NCI-H345 treated with DMSO at 0.1 percent for 48 hours (cell line): ENCODE data around the gene NECAP2.
"Not testable (repeated sequence)": the region's sequence is repeated elsewhere in the genome, so short reads cannot be mapped to it uniquely, and the experiment has no call there.

Source experiments
- DNase-seq: peaks from one replicate; lab custom pipeline; 2025; ENCODE audit not compliant: unreplicated experiment; lab: John Stamatoyannopoulos, UW

The NECAP2 gene

DNA sequence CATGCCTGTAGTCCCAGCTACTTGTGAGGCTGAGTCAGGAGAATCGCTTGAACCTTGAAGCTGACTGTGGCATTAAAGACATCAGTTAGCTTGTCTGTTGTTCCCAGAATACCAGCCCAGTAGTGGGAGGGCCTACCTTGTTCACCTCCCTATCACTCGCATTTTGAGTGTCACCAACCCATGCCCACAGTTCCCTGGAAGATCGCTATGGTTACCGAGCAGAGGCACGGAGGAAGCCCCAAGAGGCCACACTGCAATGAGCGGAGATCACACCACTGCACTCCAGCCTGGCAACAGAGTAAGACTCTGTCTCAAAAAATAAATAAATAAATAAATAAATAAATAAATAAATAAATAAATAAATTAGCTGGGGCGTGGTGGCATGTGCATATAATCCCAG lies 52.4 kb downstream of the NECAP2 start:
- DNase-seq: not testable (repeated sequence)

DNA sequence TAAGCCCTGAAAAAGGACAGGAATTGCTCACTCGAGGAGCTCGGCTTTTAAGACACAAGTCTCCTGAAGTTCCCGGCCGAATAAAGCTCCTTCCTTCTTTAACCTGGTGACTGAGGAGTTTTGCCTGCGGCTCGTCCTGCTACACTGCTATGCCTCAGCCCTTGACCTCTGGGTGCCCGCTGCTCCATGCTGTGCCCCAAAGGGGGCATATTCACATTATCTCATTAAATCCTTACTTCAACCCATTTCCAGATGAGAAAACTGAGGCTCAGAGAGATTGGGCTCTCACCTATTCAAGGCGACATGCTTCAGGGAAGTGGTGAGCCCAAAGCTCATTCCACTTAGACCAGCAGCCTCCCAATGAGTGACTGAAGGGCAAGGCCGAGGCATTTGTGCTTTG lies 53.2 kb downstream of the NECAP2 start:
- DNase-seq: not testable (repeated sequence)

DNA sequence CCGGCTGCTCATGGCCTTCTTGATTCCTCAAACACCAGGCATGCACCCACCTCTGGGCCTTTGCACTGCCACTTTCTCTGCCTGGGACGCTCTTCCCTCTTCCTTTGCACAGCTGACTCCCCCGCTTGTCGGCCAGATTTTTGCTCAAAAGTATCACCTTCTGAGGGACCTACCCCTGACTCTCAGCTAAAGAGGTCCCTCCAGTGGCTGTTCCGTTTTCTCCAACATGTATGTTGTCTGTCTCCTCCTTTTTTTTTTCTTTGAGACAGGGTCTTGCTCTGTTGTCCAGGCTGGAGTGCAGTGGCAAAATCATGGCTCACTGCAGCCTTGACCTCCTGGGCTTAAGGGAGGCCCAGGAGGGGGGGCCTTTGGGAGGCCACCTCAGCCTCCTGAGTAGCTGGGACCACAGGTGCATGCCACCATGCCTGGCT lies 57.0 kb downstream of the NECAP2 start:
- not testable (repeated sequence) for DNase-seq

DNA sequence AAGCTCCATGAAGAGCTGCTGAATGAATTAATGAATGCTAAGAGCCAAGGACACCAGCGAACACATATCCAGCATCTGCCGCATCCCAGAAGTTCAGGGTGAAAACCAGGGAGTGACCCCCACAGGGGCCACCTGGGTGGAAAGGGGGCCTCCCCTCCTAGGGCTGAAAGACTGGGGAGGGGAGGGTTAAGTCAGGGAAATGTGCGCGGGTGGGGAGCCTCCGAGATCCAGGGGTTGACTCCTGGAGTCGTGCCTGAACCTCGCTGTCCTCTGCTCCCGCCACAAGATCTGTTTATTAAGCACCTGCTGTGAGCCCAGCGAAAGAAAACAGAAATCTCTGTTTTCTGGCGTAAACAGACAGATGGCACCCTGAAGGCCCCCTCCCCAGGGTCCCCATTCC lies 57.5 kb downstream of the NECAP2 start:
- not testable (repeated sequence) for DNase-seq

DNA sequence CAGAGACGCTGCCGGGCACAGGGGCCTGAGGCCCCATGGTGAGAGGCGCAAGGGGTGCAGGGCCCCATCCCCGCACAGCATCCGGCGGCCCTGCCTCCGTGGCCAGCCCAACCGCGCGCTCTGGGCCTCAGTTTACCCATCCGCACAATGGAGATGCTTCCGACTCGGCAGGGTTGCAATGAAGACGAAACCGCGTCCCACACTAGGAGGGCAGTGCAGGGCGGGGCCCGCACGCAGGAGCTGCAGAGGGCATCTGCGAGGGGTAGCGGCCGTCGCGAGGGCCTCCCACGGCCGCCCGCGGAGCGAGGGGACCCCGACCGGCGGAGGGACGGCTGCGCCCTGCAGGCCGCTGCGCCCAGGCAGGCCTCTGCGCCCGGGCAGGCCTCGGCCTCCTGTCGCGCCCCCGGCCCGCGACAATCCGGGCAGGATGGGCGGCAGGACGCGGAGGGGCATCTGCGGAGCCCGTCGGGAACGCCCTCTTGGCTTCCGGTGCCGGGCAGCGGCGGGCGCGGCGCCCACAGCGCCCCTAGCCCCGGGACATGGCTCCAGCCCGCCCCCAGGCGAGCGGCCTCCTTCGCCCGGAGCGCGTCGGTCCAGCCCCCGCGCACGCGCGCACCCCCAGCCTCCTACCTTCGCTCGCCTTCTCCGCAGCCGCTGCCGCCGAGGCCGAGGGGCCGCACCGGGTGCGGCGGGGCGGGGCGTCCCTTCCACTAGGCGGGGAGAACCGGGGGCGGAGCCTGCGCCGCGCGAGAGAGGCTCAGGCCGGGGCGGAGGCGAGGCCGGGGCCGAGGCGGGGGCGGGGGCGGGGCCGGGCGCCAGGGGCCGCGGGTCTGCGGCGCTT lies 58.3 kb downstream of the NECAP2 start:
- DNase-seq: peak; percentile 67

DNA sequence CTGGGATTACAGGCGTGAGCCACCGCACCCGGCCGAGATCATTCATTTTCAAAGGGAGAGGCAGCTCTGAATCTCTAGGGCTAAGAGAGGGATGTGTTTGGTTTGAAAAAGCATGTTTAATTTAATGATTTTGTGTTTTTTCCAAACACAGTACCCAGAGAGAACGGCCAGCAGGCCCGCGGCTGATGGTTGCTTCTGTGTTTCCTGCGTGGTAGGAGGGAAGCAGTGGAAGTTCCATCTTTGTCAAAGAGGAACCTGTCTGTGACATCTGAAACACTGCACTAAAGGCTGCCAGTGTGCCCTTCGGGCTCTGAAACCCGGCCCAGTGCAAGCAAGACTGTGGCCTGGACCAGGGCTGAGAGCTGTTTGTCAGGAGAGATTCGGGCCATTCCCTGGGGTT lies 59.9 kb downstream of the NECAP2 start:
- DNase-seq: not testable (repeated sequence)

DNA sequence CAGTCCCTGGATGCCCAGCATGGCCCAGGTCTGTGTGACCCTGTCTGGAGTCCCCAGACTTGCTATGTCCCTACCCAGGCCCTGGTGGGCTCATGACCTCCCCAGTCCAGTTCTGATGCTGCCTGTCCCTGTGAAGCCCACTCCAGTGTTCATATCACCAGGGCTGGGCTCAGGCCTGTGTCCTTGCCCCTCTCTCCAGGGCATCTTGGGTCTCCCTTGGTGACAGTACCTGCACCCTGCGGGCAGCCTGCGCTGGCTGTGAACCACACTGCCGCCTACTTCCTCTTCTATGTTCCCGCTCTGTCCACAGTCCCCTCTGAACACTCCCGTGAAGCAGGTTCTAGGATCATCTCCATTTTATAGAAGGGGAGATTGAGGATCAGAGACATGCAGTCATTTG lies 60.5 kb downstream of the NECAP2 start:
- not testable (repeated sequence) for DNase-seq

DNA sequence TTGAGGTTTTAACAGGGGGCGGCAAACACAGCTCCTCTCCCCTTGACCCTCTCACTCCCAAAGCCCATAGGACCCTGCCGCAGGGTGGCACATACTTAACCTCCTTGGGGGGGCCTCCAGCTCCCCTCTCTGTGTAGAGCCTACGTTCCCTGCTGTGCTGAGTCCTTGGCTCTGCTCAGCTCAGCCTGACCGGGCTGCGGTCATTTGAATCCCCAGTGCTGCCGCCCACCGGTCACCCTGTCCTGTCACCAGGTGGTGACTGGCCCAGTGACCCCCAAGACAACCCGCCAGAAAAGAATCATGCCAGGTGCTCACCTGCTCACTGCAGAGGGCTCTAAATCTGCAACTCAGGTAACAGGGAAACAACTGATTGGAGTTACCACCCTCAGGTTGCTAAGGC lies 60.9 kb downstream of the NECAP2 start:
- not testable (repeated sequence) for DNase-seq

DNA sequence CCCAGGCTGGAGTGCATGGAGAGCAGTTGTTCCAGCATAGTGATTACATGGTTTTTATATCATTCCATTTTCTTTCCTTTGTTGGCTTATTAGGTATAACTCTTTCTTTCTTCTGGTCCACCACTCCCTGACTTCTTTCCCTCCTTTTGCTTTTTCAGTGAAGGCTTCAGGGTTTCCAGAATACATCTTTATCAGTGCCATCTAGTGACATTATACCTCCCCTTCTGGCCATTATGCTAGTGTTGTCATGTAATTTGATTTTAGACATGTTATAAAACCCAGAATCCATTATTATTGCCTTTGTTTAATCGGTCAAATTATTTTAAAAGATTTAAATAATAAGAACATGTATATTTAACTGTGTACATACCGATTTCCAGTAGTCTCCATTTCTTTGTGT lies 63.0 kb downstream of the NECAP2 start:
- no peak for DNase-seq

DNA sequence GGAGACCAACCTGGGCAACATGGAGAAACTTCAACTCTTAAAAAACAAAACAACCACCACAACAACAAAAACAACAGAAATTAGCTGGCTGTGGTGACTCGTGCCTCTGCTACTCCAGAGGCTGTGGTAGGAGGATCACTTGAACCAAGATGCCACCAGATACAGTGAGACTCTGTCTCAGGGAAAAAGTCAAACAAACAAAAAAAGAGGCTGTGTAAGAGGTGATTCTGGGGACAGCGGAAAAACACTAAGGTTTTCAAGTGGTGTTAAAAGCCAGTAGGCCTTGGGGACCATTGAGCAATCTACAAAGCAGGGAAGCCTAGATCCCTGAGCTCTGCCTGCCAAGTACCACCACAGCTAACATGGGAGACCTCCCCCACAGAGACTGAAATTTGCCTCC lies 65.3 kb downstream of the NECAP2 start:
- not testable (repeated sequence) for DNase-seq

DNA sequence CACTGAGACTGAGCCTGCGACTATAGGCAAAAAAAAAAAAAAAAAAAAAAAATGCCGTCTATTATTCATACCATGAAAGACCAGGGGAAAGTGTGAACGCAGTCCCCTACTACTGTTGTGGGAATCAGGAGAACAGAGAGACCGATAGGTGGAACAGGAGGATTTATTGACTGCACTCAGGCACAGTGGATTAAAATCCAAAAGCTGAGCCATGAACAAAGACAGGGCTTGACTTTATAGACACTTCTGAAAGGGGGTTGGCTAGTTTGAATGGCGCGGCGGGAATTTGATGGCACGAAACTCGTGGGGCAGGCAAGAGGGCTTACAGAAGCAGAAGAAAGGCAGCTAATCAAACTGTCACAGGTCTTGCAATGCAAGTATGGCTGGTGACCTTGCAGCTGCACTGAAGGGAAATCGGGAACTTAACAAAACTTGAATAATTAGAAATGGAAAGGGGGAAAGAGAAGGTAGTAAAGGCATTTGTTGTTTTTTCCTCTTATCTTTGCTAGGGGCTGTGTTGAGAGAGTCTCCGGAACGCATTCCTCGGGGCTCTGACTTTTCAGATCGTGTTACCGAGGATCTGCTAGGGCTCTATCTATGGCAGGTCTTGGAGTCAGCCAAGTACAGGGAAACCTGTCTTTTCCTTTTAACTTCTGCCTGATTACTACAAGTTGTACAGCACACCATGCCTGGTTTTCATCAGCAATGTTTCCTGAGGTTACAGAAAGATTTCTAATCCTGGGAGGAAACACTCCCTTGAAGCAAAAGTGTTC lies 66.0 kb downstream of the NECAP2 start:
- DNase-seq: not testable (repeated sequence)

DNA sequence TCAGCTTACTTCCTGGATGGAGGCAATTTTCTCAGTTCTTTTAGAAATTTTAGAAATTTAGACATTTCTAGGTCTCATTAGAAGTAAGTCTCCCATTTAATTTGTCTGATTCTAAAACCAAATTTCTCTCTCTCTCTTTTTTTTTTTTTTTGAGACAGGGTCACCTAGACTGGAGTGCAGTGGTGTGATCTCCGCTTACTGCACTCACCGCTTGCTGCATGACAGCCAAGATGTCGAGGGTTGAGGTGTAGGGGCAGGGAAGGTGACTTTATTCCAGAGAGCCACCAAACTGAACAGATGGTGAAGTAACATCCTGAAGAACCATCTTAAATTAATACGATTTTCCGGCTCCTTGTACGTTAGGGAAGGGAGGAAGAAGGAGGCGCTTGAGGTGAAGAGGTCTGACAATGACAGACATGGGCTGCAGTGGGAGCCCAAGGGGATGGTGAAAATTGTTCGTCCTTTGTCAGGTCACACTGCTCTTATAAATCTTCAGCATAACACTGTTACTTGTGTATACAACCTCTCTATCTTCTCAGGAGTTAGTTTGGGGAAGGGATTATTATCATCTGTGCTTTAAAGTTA lies 68.4 kb downstream of the NECAP2 start:
- DNase-seq: not testable (repeated sequence)
